Islet of Langerhans (tissue), 1 donor: Measurements from ENCODE around the gene RIMKLB.
"Not testable (repeated sequence)": the region's sequence is repeated elsewhere in the genome, so short reads cannot be mapped to it uniquely, and the experiment has no call there.

Experiments
- FAIRE-seq: peaks from one replicate; lab custom pipeline; 2011; peaks lifted over from hg19 to GRCh38; lab: Jason Lieb, UNC

The RIMKLB gene

DNA sequence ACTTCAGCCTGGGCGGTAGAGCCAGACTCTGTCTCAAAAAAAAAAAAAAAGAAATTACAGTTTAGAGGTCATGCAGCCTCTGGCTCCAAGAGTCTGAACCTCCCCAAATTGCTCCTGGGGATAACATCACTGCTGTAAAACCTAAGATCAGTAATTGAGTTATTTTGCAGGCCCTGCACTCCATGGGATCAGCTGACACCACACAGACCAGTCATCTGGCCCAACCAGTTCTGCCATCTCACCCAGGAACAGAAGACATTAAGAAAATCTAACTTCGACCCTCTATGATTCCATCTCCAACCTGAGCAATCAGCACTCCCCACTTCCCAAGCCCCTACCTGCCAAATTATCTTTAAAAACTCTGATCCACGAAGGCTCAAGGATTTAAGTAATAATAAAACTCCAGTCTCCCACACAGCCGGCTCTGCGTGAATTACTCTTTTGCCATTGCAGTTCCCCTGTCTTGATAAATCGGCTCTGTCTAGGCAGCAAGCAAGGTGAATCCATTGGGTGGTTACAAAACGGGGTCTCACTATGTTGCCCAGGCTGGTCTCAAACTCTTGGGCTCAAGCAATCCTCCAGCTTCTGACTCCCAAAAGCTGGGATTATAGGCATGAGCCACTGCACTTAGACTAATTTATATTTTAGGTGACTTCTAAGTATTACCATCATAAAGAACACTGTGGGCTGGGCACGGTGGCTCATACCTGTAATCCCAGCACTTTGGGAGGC, 123.1 kb downstream of the RIMKLB start:
- FAIRE-seq, result not testable (repeated sequence)

GRCh38 chr12:8821591-8821990, 123.8 kb downstream of the RIMKLB start:
- FAIRE-seq, result no peak

DNA sequence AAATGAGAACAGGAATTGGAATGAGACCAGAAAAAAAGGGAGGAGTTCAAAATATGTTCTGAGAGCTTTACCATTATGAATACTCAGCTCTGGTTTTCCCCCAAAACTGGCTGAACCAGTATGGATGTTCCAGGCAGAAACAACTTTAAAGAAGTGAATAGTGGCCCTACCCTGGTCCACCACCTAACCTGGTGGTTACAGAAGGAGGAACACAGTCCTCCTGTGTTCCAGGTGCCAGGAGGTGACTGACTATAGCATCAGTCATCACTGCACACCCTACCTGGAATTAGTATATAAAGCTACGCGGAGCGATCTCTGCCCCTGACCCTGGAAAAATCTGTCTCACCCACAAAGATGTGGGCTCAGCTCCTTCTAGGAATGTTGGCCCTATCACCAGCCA, 124.5 kb downstream of the RIMKLB start, which contains the start of gene A2ML1:
Gene A2ML1, plus strand, starts transcription at position 324 of the 400 bp plus-strand sequence. Its CDS starts 31 bp downstream, at position 355.
- no peak for FAIRE-seq

DNA sequence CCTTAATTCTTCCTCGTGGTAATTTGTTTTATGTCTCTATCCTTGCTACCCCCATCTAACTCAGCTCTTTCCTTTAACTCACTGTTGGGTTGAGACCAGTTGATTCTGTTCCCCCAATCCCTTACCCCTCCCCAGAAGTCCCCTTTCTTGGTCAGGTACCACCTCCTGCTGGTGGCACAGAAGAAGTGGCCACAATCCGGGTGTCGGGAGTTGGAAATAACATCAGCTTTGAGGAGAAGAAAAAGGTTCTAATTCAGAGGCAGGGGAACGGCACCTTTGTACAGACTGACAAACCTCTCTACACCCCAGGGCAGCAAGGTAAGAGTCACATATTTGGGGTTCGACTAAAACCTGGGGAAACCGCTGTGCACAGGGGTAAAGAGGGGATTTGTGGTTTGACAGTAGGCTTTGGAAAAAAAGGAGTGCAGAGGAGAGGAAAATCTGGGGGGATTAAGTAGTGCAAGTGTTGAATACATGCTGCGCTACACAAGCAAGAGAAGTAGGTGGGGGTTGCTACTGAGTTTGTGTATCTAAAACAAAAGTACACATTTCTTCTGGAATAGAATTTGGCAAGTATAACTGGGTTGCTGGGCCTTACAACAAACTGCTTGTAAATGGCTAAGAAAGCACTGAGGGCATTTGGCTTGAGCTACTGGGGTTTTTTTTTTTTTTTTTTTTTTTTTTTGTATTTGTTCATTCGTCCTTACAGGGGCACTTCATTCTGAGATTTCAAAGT, 125.9 kb downstream of the RIMKLB start:
- FAIRE-seq, result no peak

DNA sequence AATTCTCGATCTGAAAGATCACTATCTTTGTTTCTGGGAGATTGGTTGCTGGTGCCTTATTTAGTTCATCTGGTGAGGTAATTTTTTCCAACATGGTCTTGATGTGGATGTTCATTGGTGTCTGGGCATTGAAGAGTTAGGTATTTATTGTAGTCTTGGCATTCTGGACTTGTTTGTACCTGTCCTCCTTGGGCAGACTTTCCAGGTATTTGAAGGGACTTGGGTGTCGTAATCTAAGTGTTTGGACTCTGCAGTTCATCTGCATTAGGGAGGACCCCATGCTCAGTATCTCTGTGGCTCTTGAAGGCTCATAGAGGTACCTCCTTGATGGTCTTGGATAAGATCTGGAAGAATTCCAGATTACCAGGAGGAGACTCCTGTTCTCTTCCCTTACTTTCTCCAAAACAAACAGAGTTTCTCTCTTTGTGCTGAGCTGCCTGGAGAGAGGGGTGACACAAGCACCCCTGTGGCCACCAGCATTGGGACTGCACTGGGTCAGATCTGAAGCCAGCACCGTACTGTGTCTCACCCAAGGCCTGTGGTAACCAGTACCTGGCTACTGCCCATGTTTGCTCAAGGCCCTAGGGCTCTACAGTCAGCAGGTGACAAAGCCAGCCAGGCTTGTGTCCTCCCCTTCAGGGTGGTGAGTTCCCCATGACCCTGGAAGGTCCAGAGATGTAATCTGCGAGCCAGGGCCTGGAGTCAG, 129.9 kb downstream of the RIMKLB start:
- no peak for FAIRE-seq

DNA sequence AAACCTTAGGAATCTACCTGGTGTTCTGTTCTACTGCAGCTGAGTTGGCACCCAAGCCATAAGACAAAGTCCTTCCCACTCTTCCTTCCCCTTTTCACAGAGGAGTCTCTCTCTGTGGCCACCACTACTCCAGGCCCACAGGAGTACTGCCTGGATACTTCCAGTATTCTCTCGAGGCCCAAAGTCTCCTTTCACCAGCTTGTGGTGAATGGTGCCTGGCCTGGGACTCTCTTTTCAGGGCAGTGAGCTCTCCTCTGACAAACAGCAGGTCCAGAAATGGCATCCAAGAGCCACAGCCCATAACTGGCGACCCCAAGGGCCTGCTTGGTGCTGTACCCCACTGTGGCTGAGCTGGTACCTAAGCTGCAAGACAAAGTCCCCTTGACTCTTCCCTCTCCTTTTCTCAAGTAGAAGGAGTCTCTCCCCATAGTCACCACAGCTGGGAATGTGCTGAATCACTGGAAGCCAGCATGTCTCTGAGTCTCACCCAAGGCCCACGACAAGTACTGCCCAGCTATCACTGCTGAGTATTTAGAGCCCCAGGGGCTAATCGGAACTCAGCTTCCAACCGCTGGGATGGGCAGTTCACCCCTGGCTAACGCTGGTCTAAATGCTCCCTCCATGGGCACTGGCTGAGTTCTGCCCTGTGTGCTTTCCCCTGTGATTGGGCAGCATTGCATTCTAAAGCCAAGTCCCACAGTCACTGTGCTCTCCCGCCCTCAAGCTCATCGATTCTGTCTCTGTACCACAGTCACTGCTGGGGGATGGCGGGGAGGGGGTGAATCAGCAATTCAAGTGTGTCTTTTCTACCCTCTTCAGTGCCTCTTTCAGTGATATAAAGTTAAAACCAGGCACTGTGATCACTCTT, 130.7 kb downstream of the RIMKLB start:
- FAIRE-seq, result no peak

GRCh38 chr12:8829125-8829518, 131.3 kb downstream of the RIMKLB start:
- FAIRE-seq, result no peak

DNA sequence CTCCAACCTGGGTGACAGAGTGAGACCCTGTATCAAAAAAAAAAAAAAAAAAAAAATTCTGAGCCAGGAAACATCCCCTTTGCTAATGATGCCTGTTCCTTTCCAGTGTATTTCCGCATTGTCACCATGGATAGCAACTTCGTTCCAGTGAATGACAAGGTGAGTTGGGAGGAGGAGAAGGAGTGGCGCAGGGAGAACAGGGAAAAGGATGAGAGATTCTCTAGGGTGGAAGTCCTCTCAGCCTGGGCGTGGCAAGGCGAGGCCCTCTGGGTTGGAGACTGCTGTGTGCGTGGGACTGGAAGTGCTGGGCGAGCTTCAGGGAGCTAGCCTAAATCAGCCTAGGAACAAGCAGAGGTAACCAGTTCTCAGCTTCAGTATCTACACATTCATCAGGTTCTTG, 131.8 kb downstream of the RIMKLB start:
- no peak for FAIRE-seq

GRCh38 chr12:8831116-8831515, 133.3 kb downstream of the RIMKLB start:
- FAIRE-seq, result no peak

GRCh38 chr12:8832500-8832899, 134.7 kb downstream of the RIMKLB start:
- FAIRE-seq, result no peak
